ENCODE measurements around the gene CHPF. TPM values are rescaled to one million over a fixed set of nuclear protein-coding genes. Genes with fewer than 3 reads are reported as not detected.

Gene CHPF
- total RNA-seq, 4 donors from 2014 or later: 36.0 to 66.0 (median 54.8) TPM

DNA sequence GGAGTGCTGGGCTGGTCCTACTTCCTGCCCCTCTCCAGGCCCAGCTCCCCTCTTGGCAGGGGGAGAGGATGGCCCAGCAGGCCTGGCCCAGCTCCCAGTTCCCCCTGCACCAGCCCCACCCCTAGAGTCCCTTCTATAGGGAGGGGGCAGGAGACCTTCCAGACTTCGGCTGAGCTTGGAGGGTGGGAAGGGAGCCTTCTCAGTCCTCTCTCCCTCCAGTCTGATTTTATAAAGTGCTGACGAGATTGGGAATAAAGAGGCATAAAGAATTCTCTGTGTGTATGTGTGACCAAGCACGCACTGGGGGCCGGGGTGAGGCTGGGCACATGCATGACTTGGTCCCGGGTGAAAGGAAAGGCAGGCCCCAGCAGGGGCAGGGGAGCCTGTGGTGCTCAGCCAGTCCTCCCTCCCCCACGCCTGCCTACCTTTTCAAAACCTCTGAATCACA is 5.1 kb downstream of the CHPF start:
- Histone ChIP-seq H3K36me3 (peaks cover 0 to 29% of the 10 kb centered on the region in 2 donors), H3K27me3 (no peaks in the 10 kb centered on the region), H3K27ac (peak overlapping the region in 2 of 4 donors; percentile 16 to 32), H3K4me1 (peaks cover 0 to 43% (median 6%) of the 10 kb centered on the region in 3 donors), H3K9me3 (no peaks in the 10 kb centered on the region), H3K4me3 (no peak overlapping the region)
- 27 to 45% methylated on average over 2 to 5 of the region's 6 CpGs for WGBS, 2 donors (ENCODE audit: low coverage in 1 of 2)
- TF ChIP-seq, protein P1, sequence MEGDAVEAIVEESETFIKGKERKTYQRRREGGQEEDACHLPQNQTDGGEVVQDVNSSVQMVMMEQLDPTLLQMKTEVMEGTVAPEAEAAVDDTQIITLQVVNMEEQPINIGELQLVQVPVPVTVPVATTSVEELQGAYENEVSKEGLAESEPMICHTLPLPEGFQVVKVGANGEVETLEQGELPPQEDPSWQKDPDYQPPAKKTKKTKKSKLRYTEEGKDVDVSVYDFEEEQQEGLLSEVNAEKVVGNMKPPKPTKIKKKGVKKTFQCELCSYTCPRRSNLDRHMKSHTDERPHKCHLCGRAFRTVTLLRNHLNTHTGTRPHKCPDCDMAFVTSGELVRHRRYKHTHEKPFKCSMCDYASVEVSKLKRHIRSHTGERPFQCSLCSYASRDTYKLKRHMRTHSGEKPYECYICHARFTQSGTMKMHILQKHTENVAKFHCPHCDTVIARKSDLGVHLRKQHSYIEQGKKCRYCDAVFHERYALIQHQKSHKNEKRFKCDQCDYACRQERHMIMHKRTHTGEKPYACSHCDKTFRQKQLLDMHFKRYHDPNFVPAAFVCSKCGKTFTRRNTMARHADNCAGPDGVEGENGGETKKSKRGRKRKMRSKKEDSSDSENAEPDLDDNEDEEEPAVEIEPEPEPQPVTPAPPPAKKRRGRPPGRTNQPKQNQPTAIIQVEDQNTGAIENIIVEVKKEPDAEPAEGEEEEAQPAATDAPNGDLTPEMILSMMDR (IDR thresholded peaks at IDR 0.05): no peak
- TF ChIP-seq POLR2A (IDR thresholded peaks at IDR 0.05) (no peak), EP300 (IDR thresholded peaks at IDR 0.05) (no peak), POLR2AphosphoS5 (IDR thresholded peaks at IDR 0.05) (no peak)
- ATAC-seq: no peak

DNA sequence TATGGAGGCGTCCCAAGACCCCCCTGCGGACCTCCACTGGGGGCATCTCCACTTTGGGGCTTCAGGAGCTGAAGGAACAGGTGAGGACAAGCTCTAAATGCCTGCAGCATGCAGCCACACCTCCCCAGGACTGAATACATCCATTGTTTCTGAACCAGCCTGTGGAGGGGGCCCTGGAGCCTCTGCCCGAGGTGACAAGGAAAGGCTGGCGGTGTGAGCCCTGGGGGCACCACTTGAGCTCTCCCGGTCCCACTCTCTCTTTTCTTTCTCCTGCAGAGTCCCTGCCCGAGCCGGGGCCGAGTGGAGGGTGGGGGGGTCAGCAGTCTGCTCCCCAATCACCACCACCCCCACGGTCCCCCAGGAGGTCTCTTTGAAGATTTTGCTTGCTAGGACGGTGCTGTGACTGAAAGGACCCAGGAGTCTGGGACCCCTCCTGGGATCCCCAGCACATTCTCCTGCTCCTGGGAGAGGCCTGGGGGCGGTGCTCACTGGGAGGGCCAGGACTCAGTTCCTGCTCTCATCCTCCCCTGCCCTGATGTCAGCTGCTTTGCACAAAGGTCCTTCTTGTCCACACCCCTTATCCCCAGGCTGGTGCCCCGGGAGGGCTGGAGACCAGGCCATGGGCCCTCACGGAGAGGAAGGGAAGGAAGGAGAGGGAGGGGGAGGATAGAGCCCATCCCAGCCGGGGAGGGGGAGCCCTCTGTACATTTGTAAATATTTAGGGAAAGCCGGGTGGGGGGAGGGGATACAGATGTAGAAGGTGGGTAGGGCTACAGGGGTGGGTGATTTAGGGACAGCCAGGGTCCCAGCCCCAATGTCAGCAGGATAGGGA is 5.7 kb downstream of the CHPF start:
- peak overlapping the region in 2 of 4 donors; percentile 16 to 32 for H3K27ac ChIP-seq
- TF ChIP-seq, protein P1 (IDR thresholded peaks at IDR 0.05): no peak
- TF ChIP-seq POLR2AphosphoS5 (IDR thresholded peaks at IDR 0.05): no peak
- TF ChIP-seq EP300 (IDR thresholded peaks at IDR 0.05): no peak
- no peak for TF ChIP-seq POLR2A (IDR thresholded peaks at IDR 0.05)
- H3K27me3 ChIP-seq: no peaks in the 10 kb centered on the region
- H3K4me3 ChIP-seq: no peak overlapping the region
- no peaks in the 10 kb centered on the region for H3K9me3 ChIP-seq
- peaks cover 0 to 36% (median 6%) of the 10 kb centered on the region in 3 donors for H3K4me1 ChIP-seq
- H3K36me3 ChIP-seq: peaks cover 0 to 29% of the 10 kb centered on the region in 2 donors
- WGBS, 2 donors (ENCODE audit: low coverage in 1 of 2): 12 to 60% methylated on average over 1 to 2 of the region's 15 CpGs
- ATAC-seq: no peak

DNA sequence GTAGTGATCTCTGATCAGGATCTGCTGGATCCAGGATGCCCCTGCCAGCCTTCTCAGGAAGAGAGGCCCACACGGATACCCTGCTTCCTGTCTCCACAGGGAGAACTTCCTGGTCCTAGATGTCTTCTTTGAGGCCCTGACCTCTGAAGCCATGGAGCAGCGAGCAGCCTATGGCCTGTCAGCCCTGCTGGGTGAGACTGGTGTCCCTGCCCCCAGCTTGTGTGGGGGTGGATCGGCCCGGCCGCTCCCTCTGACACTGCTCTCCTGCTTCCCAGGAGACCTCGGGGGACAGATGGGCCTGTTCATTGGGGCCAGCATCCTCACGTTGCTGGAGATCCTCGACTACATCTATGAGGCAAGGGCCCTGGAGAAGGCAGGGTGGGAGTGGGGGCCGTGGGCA is 6.6 kb downstream of the CHPF start:
- no CpG with 5 or more reads among the region's 9 CpGs for WGBS, 2 donors (ENCODE audit: low coverage in 1 of 2)
- no peak for ATAC-seq
- H3K4me3 ChIP-seq: no peak overlapping the region
- H3K36me3 ChIP-seq: peaks cover 0 to 29% of the 10 kb centered on the region in 2 donors
- no peaks in the 10 kb centered on the region for H3K9me3 ChIP-seq
- H3K27me3 ChIP-seq: peaks cover 3% of the 10 kb centered on the region
- no peak for TF ChIP-seq POLR2A (IDR thresholded peaks at IDR 0.05)
- TF ChIP-seq POLR2AphosphoS5 (IDR thresholded peaks at IDR 0.05): no peak
- TF ChIP-seq EP300 (IDR thresholded peaks at IDR 0.05): no peak
- TF ChIP-seq, protein P1 (IDR thresholded peaks at IDR 0.05): no peak
- H3K27ac ChIP-seq: no peak overlapping the region
- peaks cover 0 to 27% (median 6%) of the 10 kb centered on the region in 3 donors for H3K4me1 ChIP-seq

DNA sequence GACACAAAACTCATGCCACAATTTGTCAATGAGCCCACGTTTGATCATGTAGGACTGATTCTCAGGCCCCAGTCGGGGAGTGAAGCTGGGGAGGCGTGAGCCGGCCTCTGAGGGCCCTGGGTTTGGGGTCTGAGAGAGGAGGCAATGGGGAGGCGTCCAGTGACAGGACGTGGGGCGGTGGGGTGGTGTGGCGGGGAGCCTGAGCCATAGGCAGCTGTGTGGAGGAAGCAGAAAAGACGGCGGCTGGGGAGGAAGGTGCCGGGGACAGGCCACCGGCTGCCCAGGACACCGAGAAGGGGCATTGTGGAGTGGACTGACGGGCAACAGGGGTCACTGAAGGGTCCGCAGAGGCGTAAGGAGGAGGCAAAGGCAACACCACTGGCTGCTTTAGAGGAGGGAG is 7.2 kb downstream of the CHPF start:
- WGBS, 2 donors (ENCODE audit: low coverage in 1 of 2): 40 to 84% methylated on average over 1 to 7 of the region's 16 CpGs

More for the DNA sequence above, 7.2 kb downstream of the CHPF start:
- Histone ChIP-seq H3K27ac (no peak overlapping the region), H3K27me3 (peaks cover 9% of the 10 kb centered on the region), H3K4me3 (no peak overlapping the region), H3K4me1 (peaks cover 0 to 22% (median under 1%) of the 10 kb centered on the region in 3 donors), H3K36me3 (peaks cover 0 to 29% of the 10 kb centered on the region in 2 donors), H3K9me3 (no peaks in the 10 kb centered on the region)
- no peak for ATAC-seq
- TF ChIP-seq POLR2AphosphoS5 (IDR thresholded peaks at IDR 0.05): no peak
- TF ChIP-seq, protein P1 (IDR thresholded peaks at IDR 0.05): no peak
- no peak for TF ChIP-seq EP300 (IDR thresholded peaks at IDR 0.05)
- no peak for TF ChIP-seq POLR2A (IDR thresholded peaks at IDR 0.05)

All from gastroesophageal sphincter (tissue), 4 donors.